Measurements from ENCODE around the gene AZGP1.

The AZGP1 gene

GRCh38 chr7:99926321-99926720 lies 49.5 kb downstream of the AZGP1 start:
- Histone ChIP-seq H3K9ac (ENCODE audit: low read length) (no peak overlapping the region), H3K27ac (ENCODE audit: low read length) (no peak overlapping the region), H4K20me1 (ENCODE audit: insufficient read depth, low read length) (no peaks in the 10 kb centered on the region), H3K4me3 (ENCODE audit: low read length) (no peak overlapping the region), H3F3A (ENCODE audit: insufficient read depth, low read length) (no peaks in the 10 kb centered on the region), H3K4me2 (ENCODE audit: low read depth, low read length) (no peak overlapping the region), H3K27me3 (replicated peaks; ENCODE audit: insufficient read depth, low read length) (peaks cover 31% of the 10 kb centered on the region), H3K79me2 (ENCODE audit: low read length) (no peaks in the 10 kb centered on the region), H2AFZ (ENCODE audit: low read length) (no peak overlapping the region), H3K9me3 (replicated peaks; ENCODE audit: insufficient read depth, low read length) (no peaks in the 10 kb centered on the region), H3K36me3 (replicated peaks; ENCODE audit: insufficient read depth, low read length) (no peaks in the 10 kb centered on the region), H3K4me1 (ENCODE audit: low read length) (peaks cover 9% of the 10 kb centered on the region; the same call in 1 of the 2 replicates), H3K9me2 (replicated peaks; ENCODE audit: insufficient read depth, low read length) (no peaks in the 10 kb centered on the region)
- no peak for DNase-seq
- TF ChIP-seq EZH2phosphoT487 (IDR thresholded peaks at IDR 0.05; ENCODE audit: low read length) (no peak), EZH2 (optimal IDR thresholded peaks at IDR 0.05; ENCODE audit: low read depth, low read length) (no peak), CTCF (IDR thresholded peaks at IDR 0.05; ENCODE audit: low read length) (no peak)

DNA sequence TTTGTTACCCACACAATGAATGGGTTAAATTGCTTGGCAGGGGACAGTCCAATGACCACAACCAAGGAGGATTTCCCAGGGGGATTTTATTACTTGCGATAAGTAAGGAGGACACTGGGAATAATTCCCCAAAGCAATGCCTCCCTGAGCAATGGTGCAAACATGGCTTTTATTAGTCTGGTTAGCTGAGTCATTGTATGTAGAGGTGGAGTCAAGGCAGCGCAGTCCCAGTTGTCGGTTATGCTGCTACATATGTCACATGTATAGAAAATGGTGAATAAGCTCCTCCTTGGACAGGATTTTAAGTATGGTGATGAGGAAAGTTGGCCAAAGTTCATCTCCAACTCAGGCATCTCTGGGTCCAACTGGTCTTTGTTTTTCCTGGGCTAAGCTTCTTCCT lies 52.6 kb downstream of the AZGP1 start:
- Histone ChIP-seq H3F3A (ENCODE audit: insufficient read depth, low read length) (0 out of 2 replicates have a peak, but pooled peaks cover 5% of the 10 kb centered on the region), H3K9ac (ENCODE audit: low read length) (no peak overlapping the region)

GRCh38 chr7:99920149-99920548 lies 55.7 kb downstream of the AZGP1 start:
- peak overlapping the region; percentile 87 for H2AFZ ChIP-seq (ENCODE audit: low read length)
- H3K4me1 ChIP-seq (ENCODE audit: low read length): peaks cover 10% of the 10 kb centered on the region; the same call in 1 of the 2 replicates
- no peaks in the 10 kb centered on the region for H3K9me3 ChIP-seq (replicated peaks; ENCODE audit: insufficient read depth, low read length)
- DNase-seq: no peak
- H3K9me2 ChIP-seq (replicated peaks; ENCODE audit: insufficient read depth, low read length): no peaks in the 10 kb centered on the region
- H3K4me3 ChIP-seq (ENCODE audit: low read length): peak overlapping the region; percentile 73
- H3K9ac ChIP-seq (ENCODE audit: low read length): peak overlapping the region; percentile 87
- H4K20me1 ChIP-seq (ENCODE audit: insufficient read depth, low read length): no peaks in the 10 kb centered on the region
- TF ChIP-seq EZH2phosphoT487 (IDR thresholded peaks at IDR 0.05; ENCODE audit: low read length): no peak
- no peak for TF ChIP-seq CTCF (IDR thresholded peaks at IDR 0.05; ENCODE audit: low read length)
- TF ChIP-seq EZH2 (optimal IDR thresholded peaks at IDR 0.05; ENCODE audit: low read depth, low read length): no peak
- no peaks in the 10 kb centered on the region; the same call in 1 of the 2 replicates for H3K27me3 ChIP-seq (replicated peaks; ENCODE audit: insufficient read depth, low read length)
- H3K4me2 ChIP-seq (ENCODE audit: low read depth, low read length): peak overlapping the region; percentile 72
- no peaks in the 10 kb centered on the region for H3K36me3 ChIP-seq (replicated peaks; ENCODE audit: insufficient read depth, low read length)
- peaks cover 50% of the 10 kb centered on the region for H3K79me2 ChIP-seq (ENCODE audit: low read length)
- H3K27ac ChIP-seq (ENCODE audit: low read length): no peak overlapping the region
- H3F3A ChIP-seq (ENCODE audit: insufficient read depth, low read length): 0 out of 2 replicates have a peak, but pooled peaks cover 5% of the 10 kb centered on the region

More for the DNA sequence above, 52.6 kb downstream of the AZGP1 start:
- H3K27ac ChIP-seq (ENCODE audit: low read length): no peak overlapping the region
- no peak overlapping the region for H2AFZ ChIP-seq (ENCODE audit: low read length)
- 0 out of 2 replicates have a peak, but pooled peaks cover 6% of the 10 kb centered on the region for H3K4me1 ChIP-seq (ENCODE audit: low read length)
- peaks cover 21% of the 10 kb centered on the region for H3K27me3 ChIP-seq (replicated peaks; ENCODE audit: insufficient read depth, low read length)
- H3K36me3 ChIP-seq (replicated peaks; ENCODE audit: insufficient read depth, low read length): no peaks in the 10 kb centered on the region
- no peak overlapping the region for H3K4me3 ChIP-seq (ENCODE audit: low read length)
- no peak overlapping the region for H3K4me2 ChIP-seq (ENCODE audit: low read depth, low read length)
- no peak for TF ChIP-seq EZH2phosphoT487 (IDR thresholded peaks at IDR 0.05; ENCODE audit: low read length)
- no peak for TF ChIP-seq EZH2 (optimal IDR thresholded peaks at IDR 0.05; ENCODE audit: low read depth, low read length)
- no peak for TF ChIP-seq CTCF (IDR thresholded peaks at IDR 0.05; ENCODE audit: low read length)
- no peaks in the 10 kb centered on the region for H3K9me2 ChIP-seq (replicated peaks; ENCODE audit: insufficient read depth, low read length)
- H3K9me3 ChIP-seq (replicated peaks; ENCODE audit: insufficient read depth, low read length): no peaks in the 10 kb centered on the region
- H3K79me2 ChIP-seq (ENCODE audit: low read length): peaks cover 21% of the 10 kb centered on the region
- no peak for DNase-seq
- no peaks in the 10 kb centered on the region for H4K20me1 ChIP-seq (ENCODE audit: insufficient read depth, low read length)

Measured in MM.1S (cell line).